ENCODE data around the gene BPIFA2.
"Not testable (repeated sequence)": the region's sequence is repeated elsewhere in the genome, so short reads cannot be mapped to it uniquely, and the experiment has no call there.

The BPIFA2 gene

DNA sequence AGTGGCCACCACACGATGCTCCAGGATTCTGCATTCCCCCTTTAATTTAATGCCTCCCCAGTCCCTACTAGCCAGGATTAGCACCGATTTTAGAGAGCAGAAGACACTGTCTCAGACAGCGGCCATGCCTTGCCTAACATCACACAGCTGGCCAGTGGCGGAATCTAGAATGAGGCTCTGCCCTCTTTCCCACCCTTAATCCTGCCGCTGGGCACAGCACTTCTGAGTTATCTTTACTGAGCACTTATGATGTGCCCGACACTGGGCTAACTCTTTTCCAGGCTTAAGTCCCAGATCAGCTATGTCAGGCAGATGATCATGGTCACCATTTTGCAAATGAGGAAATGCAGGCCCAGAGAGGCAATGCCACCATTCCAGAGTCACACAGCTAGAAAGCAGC is 5.6 kb upstream of the BPIFA2 start:
- no peak for DNase-seq

GRCh38 chr20:33162753-33163152 is 5.2 kb upstream of the BPIFA2 start:
- no peak for DNase-seq

GRCh38 chr20:33163856-33164762 is 3.9 kb upstream of the BPIFA2 start:
- DNase-seq: no peak

GRCh38 chr20:33164763-33165095 is 3.2 kb upstream of the BPIFA2 start:
- no peak for DNase-seq

- DNase-seq: no peak
Measured at GRCh38 chr20:33165416-33166055, 2.4 kb upstream of the BPIFA2 start.

DNA sequence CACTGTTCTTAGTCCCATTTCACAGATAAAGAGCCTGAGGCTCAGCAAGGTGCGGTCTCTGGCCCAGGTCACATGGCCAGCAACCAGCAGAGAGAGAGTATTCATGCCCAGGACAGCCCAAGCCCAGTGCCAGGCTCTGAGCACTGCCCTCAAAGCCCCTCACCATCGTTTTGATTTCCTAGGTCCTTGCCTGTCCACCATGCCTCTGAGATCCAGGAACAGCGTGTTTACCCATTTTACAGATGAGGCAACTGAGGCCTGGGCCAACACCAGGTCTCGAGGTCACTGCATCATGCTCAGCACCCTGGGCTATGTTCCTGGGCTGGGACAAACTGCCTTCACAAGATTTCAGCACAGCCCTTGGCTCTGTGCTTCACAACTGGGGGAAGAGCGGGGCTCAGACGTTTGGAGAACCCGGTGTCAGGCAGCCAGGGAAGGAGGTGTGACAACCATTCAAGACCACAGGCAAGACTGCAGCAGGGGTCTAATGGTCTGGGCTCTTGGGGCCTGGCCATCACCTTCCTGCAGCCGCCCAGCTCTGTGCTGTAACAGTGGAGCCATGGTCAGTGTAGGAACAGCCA is 1.3 kb upstream of the BPIFA2 start:
- DNase-seq: no peak

- no peak for DNase-seq
Measured at GRCh38 chr20:33169176-33169794, 1.3 kb downstream of the BPIFA2 start.

GRCh38 chr20:33172781-33173180 is 4.8 kb downstream of the BPIFA2 start:
- no peak for DNase-seq

- no peak for DNase-seq
Measured at GRCh38 chr20:33175123-33175522, 7.2 kb downstream of the BPIFA2 start.

DNA sequence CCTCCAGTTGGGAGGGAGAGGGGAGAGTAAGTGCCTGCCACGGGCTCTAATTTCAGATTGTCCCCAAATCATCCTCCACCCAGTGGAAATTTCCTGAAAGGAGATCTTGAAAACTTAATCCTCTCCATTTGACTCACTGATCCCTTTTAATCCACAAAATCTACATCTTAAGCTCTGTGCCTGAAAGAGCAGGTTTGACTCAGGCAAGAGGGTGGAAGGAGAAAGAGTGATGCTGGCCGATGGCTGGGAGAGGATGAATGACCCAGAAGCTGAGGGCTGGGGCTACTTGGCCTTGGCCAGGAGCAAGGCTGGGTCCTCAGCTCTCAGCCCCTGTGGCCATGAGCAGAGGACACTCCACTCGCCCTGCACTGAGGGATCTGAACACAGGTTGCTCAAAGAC is 8.1 kb downstream of the BPIFA2 start:
- DNase-seq: no peak

- no peak for DNase-seq
Measured at GRCh38 chr20:33177866-33178265, 9.9 kb downstream of the BPIFA2 start.

GRCh38 chr20:33178726-33179125 is 10.8 kb downstream of the BPIFA2 start:
- DNase-seq: no peak

- DNase-seq: no peak
Measured at GRCh38 chr20:33180169-33180568, 12.2 kb downstream of the BPIFA2 start.

DNA sequence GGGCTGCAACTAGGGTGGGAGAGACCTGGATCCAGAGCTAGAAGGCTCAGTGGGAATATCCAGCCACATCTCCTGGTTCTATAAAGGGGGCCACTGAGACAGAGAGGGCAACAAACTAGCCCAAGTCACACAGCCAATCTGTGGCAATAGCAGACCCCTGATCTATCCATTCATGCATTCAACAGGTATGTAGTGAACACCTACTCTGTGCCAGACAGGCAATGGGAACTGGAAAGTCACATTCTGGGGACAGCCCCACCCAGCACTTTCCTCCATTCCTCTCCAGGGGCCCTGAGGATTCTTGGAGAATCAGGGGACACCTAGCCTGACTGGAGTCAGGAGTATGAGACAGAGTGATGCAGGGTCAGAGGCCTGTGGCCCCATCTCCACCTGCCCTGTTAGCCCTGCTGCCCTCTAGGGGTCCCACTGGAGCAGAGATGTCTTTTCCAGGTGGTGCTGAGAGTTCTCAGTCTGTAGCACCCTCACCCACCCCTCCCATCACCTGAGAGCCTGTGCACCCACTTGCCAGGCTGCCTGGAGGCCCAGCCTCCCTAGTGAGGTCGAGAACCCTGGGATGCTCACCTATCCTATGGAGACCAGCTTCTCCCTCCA is 13.6 kb downstream of the BPIFA2 start:
- no peak for DNase-seq

GRCh38 chr20:33183312-33183711 is 15.4 kb downstream of the BPIFA2 start:
- DNase-seq: no peak

DNA sequence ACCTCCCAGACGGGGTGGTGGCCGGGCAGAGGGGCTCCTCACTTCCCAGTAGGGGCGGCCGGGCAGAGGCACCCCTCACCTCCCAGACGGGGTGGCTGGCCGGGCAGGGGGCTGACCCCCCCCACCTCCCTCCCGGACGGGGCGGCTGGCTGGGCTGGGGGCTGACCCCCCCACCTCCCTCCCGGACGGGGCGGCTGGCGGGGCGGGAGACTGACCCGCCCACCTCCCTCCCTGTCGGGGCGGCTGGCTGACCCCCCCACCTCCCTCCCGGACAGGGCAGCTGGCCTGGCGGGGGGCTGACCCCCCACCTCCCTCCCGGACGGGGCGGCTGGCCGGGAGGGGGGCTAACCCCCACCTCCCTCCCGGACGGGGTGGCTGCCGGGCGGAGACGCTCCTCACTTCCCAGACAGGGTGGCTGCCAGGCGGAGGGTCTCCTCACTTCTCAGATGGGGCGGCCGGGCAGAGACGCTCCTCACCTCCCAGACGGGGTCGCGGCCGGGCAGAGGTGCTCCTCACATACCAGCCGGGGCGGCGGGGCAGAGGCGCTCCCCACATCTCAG is 17.2 kb downstream of the BPIFA2 start:
- DNase-seq: not testable (repeated sequence)

DNA sequence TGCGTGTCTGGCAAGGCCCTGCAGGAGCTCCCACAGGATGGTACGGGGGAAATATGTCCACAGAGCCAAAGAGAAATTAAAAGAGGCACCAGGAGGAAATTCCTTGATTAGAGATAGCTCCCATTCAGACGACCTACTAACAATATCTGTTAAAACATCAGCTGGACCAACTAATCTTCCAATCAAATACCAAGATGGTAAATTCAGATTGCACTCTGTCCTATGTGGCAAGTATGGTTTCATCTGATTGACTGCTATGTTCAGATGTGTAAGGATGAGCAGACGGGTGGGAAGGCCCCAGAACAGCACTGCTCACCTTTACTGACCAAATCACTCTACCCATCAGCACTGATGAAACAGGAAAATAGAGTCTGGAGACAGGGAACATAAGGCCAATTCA is 19.5 kb downstream of the BPIFA2 start:
- DNase-seq: no peak

- DNase-seq: no peak
Measured at GRCh38 chr20:33188421-33188820, 20.5 kb downstream of the BPIFA2 start.

GRCh38 chr20:33191484-33191883 is 23.5 kb downstream of the BPIFA2 start:
- no peak for DNase-seq

- no peak for DNase-seq
Measured at GRCh38 chr20:33191955-33192354, 24.0 kb downstream of the BPIFA2 start.

DNA sequence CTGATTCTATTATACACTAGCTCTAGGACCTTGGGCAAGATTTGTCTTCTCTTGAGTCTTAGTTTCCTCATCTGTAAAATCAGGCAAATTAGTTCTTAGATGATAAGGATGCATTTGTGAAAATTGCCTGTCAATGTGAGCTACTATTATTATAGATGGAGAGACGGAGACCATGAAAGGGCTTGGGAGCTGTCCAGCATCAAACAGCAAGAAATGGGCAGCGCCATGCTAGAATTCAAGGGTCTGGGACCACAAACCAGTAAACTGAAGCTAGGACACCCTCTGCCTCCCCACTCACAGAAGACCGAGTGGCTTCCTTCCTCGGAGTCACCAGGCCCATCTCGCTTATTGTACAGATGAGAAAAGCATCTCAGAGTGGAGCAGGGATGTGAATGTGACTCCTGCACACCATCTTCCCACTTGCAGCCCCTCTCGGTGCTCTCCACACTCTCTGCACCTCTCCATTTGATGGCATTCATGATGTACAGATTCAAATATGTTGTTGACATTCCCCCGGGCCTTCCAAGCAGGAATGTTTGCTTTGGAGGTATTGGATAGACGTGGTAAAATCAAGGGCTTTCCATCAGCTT is 25.0 kb downstream of the BPIFA2 start:
- no peak for DNase-seq

DNA sequence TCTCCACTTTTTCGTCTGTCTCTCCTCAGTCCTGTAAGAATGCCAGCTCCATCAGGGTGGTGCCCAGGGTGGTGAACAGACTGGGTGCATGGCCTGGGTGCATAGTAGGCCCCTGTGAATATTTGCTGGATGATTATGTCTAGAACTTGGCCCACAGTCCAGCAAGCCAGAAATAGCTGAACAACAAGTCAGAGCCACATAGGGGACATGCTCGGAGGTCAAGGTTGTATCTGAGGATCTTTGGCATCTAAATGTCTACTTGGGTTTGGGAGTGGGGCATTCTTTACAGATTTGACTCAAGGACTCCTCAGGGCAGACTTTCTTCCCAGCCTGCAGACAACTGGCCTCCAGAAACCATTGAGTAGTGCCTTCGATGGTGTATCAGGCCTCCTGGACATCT is 31.1 kb downstream of the BPIFA2 start:
- DNase-seq: no peak

- no peak for DNase-seq
Measured at GRCh38 chr20:33202451-33202850, 34.5 kb downstream of the BPIFA2 start.

Measured in NCI-H446 treated with DMSO at 0.1 percent for 48 hours (cell line).